Prostate gland (tissue), 2 donors: ENCODE results near the gene SEC63. TPM values are rescaled to one million over a fixed set of nuclear protein-coding genes. Genes with fewer than 3 reads are reported as not detected.

Source experiments
- DNase-seq: peaks from one replicate; pipeline ENCODE4 v3.0.0-alpha.2; 2019; ENCODE audit warnings: low spot score
- H3K27ac ChIP-seq, 2 donors: fragments of 200-600 bp; sonication (generic); 2 replicates each; pipeline ENCODE4 v1.5.1; 2017 to 2019
- H3K27me3 ChIP-seq: fragments of 200-600 bp; sonication (generic); replicated peaks from 2 replicates; pipeline ENCODE4 v1.5.1; 2019; ENCODE audit not compliant: insufficient read depth
- H3K36me3 ChIP-seq, 2 donors: fragments of 200-600 bp; sonication (generic); 1 replicate in 1 of 2; 2 replicates in 1 of 2; pipeline versions ENCODE4 v1.5.1 to v1.8.1; 2017 to 2019
- H3K4me1 ChIP-seq: fragments of 200-600 bp; sonication (generic); replicated peaks from 2 replicates; pipeline ENCODE4 v1.5.1; 2019
- H3K4me3 ChIP-seq, 2 donors: fragments of 200-600 bp; sonication (generic); 2 replicates each; pipeline ENCODE4 v1.5.1; 2017 to 2019
- H3K9me3 ChIP-seq: fragments of 200-600 bp; sonication (generic); 2 replicates; pipeline ENCODE4 v1.5.1; 2017
- CTCF ChIP-seq, 4 experiments: fragments of 200-600 bp in 2 of 4; fragments of 450-650 bp in 2 of 4; sonication (generic) in 2 of 4; IDR thresholded peaks; 1 replicate in 3 of 4; 2 replicates in 1 of 4; pipeline ENCODE4 v1.5.1; 2016 to 2019; ENCODE audit warnings: antibody characterized with exemption in 4 of 4, mild to moderate bottlenecking in 2 of 4, moderate library complexity in 2 of 4
- POLR2A ChIP-seq: fragments of 450-650 bp; IDR thresholded peaks from one replicate; pipeline ENCODE4 v1.6.1; 2016; ENCODE audit warnings: antibody characterized with exemption, mild to moderate bottlenecking
- POLR2AphosphoS5 ChIP-seq: sonication (generic); formaldehyde crosslinking; IDR thresholded peaks from one replicate; pipeline ENCODE4 v1.6.1; 2017; ENCODE audit warnings: antibody characterized with exemption
- WGBS: methylation state at CpG from one replicate; pipeline ENCODE4 v1.1.5; 2018; 5-methylcytosine and 5-hydroxymethylcytosine counted together
- intact Hi-C: fragments of 100-400 bp; cut with DNase I; formaldehyde crosslinking; loops from one replicate; pipeline ENCODE4 v1.14.2; 2022
- total RNA-seq, 2 donors: library from RNA; depleted of rRNA; stranded (reverse); fragments of >200 nt; gene quantifications; one replicate each; pipeline ENCODE4 v1.1.0, GENCODE V29; 2016

Gene SEC63
- total RNA-seq, 2 donors from 2014 or later, result 28.6 to 35.2 TPM

DNA sequence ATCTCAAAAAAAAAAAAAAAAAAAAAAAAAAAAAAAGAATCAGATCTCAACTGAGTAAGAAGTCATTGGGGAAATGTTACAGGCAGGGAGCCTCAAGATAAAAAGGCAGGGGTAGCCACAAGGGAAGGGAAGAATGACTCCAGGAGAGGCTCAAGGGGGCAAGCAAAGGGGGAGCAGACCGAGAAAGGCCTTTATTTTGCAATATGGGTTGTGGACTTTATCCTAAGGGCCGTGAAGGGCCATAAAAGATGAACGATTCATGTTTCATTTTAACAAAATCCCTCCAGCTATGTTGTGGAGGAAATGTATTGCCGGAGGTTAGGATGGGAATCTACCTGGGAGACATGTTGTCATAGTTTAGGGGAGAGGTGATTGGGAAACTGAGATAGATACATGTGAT, 25.8 kb upstream of the SEC63 start:
- no peaks in the 10 kb centered on the region for H3K36me3 ChIP-seq
- H3K4me1 ChIP-seq, result no peaks in the 10 kb centered on the region
- 90% methylated on average over 4 of the region's 4 CpGs for whole genome bisulfite sequencing
- no peak overlapping the region for H3K4me3 ChIP-seq
- H3K9me3 ChIP-seq, result no peaks in the 10 kb centered on the region
- TF ChIP-seq POLR2A, result no peak
- TF ChIP-seq CTCF (IDR thresholded peaks at IDR 0.05), result no peak
- TF ChIP-seq POLR2AphosphoS5, result no peak
- H3K27me3 ChIP-seq, result no peaks in the 10 kb centered on the region
- intact Hi-C loops, result loop anchor here (10.0 kb wide), 1 partner anchor 541 kb away; no protein-coding TSS in a partner anchor
- no peak overlapping the region for H3K27ac ChIP-seq
- DNase-seq, result no peak

DNA sequence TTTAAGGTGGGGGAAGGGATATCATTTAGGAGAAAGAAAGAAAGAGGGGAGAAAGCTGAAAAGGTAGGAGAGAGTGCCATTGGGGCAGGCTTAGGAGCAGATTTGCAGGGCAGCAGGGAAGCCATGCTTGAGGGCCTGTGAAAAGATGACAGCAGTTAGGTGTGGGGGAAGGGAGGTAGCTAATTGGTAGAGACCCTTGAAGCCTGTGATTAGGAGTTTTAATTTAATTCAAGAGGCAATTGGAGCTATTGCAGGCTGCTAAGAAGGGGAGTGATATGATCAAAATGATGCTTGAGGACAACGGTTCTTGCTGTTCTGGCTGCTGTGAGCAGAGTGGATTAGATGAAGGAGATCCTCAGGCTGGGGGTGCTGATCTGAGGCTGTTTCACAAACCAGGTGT, 24.5 kb upstream of the SEC63 start:
- Histone ChIP-seq H3K27me3 (no peaks in the 10 kb centered on the region), H3K36me3 (no peaks in the 10 kb centered on the region), H3K9me3 (no peaks in the 10 kb centered on the region), H3K27ac (no peak overlapping the region), H3K4me3 (no peak overlapping the region), H3K4me1 (no peaks in the 10 kb centered on the region)
- DNase-seq, result no peak
- 66% methylated on average over 1 of the region's 1 CpG for WGBS
- intact Hi-C loops, result loop anchor here (10.0 kb wide), 1 partner anchor 542 kb away; no protein-coding TSS in a partner anchor
- no peak for TF ChIP-seq POLR2AphosphoS5
- no peak for TF ChIP-seq POLR2A
- no peak for TF ChIP-seq CTCF (IDR thresholded peaks at IDR 0.05)

DNA sequence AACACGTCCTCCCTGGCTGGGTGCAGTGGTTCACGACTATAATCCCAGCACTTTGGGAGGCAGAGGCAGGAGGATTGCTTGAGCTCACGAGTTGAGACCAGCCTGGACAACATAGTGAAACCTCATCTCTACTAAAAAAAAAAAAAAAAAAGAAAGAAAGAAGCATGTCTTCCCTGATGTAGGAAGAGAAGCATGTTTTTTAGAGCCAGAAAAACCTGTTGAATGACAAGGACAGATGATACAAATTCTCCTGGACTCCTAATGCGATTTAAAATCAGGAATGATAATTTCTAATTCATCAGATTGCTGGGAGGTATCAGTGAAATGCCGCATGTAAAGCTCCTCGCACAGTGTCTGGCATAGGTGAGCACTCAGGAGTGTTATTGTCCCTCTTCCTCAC, 23.7 kb upstream of the SEC63 start:
- no peak for DNase-seq
- Histone ChIP-seq H3K4me1 (no peaks in the 10 kb centered on the region), H3K4me3 (no peak overlapping the region), H3K27ac (no peak overlapping the region), H3K36me3 (no peaks in the 10 kb centered on the region), H3K27me3 (no peaks in the 10 kb centered on the region), H3K9me3 (no peaks in the 10 kb centered on the region)
- intact Hi-C loops, result loop anchor here (10.0 kb wide), 1 partner anchor 543 kb away; no protein-coding TSS in a partner anchor
- TF ChIP-seq CTCF (IDR thresholded peaks at IDR 0.05), result no peak
- TF ChIP-seq POLR2A, result no peak
- TF ChIP-seq POLR2AphosphoS5, result no peak
- 65% methylated on average over 6 of the region's 6 CpGs for WGBS

GRCh38 chr6:107977283-107977682, 19.3 kb upstream of the SEC63 start:
- Histone ChIP-seq H3K27ac (no peak overlapping the region), H3K4me1 (no peaks in the 10 kb centered on the region), H3K36me3 (no peaks in the 10 kb centered on the region), H3K9me3 (no peaks in the 10 kb centered on the region), H3K27me3 (no peaks in the 10 kb centered on the region), H3K4me3 (no peak overlapping the region)
- intact Hi-C loops, result no loop called here
- 23% methylated on average over 1 of the region's 1 CpG for WGBS
- DNase-seq, result no peak
- TF ChIP-seq POLR2AphosphoS5, result no peak
- no peak for TF ChIP-seq POLR2A
- TF ChIP-seq CTCF (IDR thresholded peaks at IDR 0.05), result peak in 2 of 4 experiments; percentile 32 to 40

DNA sequence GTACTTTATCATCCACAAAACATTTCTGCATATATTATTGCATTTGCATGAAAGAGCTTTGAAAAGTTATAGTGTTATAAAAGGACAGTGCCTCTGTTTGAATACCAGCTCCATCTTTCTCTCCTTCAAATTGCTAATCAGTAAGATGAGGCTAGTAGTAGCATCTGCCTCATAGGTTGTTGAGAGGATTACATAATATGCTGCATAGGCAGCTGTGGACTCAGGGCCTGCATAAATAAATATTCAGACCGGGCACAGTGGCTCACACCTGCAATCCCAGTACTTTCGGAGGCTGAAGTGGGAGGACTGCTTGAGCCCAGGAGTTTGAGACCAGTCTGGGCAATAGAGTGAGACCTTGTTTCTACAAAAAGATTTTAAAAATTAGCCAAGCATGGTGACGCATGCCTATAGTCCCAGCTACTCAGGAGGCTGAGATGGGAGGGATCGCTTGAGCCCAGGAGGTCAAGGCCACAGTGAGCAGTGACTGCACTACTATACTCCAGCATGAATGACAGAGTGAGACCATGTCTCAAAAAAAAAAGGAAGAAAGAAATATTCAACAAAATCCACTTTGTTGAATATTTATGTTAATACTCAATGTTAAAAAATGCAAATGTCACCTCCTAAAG, 18.3 kb upstream of the SEC63 start:
- intact Hi-C loops, result no loop called here
- DNase-seq, result no peak
- H3K9me3 ChIP-seq, result no peaks in the 10 kb centered on the region
- WGBS, result 83% methylated on average over 4 of the region's 4 CpGs
- no peak for TF ChIP-seq CTCF (IDR thresholded peaks at IDR 0.05)
- no peak for TF ChIP-seq POLR2A
- TF ChIP-seq POLR2AphosphoS5, result no peak
- H3K27me3 ChIP-seq, result no peaks in the 10 kb centered on the region
- H3K4me1 ChIP-seq, result no peaks in the 10 kb centered on the region
- H3K4me3 ChIP-seq, result no peak overlapping the region
- no peak overlapping the region for H3K27ac ChIP-seq
- no peaks in the 10 kb centered on the region for H3K36me3 ChIP-seq
